ENCODE results near the gene MKNK2. TPM values are rescaled to one million over a fixed set of nuclear protein-coding genes. Genes with fewer than 3 reads are reported as not detected.
A peak's percentile ranks its signal among the peaks of the same experiment; 100 is the strongest.

Gene MKNK2
- total RNA-seq, 1 experiment from 2014 or later = 33.9 TPM

DNA sequence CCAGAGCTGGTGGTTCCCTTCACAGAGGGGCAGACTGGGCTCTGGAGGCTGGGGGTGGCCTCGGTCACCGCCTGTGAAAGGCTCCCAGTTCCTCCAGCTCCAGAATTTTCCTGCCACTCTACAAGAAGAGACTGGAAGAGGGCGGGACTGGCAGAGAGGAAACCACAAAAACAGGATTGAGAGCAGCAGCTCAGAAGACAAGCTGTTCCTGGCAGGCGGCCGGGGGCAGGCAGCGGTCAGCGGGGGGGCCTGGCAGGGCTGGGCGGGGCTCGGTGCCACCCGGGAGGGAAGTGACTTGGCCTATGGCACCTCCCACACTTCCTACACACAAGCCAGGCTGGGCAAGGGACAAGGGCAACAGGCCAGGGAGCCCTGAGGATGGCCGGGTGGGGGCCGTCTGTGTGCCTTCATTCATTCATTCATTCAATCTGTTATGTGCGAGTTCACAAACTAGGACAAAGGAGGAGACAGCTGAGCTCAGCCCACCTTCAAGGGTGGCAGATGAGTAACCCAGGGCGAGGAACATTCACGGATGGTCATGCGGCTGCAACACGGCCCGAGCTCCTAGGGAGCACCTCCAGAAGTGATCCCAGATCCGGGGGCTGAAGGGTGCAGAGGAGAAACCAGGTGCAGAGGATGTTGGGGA is 18.6 kb downstream of the MKNK2 start:
- peak; percentile 96 for DNase-seq (ENCODE audit: low spot score)

DNA sequence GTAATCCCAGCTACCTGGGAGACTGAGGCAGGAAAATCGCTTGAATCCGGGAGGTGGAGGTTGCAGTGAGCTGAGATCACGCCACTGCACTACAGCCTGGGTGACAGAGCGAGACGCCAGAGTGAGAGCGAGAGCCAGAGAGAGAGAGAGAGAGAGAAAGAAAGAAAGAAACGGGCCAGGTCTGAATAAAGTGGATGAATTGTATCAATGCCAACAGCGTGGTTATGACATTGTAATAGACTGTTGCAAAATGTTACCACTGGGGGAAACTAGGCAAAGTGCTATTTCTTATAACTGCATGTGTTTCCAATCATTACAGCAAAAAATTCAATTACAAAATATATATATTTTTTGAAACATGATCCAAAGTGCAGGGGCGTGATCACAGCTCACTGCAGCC is 23.7 kb downstream of the MKNK2 start:
- DNase-seq (ENCODE audit: low spot score) = no peak

DNA sequence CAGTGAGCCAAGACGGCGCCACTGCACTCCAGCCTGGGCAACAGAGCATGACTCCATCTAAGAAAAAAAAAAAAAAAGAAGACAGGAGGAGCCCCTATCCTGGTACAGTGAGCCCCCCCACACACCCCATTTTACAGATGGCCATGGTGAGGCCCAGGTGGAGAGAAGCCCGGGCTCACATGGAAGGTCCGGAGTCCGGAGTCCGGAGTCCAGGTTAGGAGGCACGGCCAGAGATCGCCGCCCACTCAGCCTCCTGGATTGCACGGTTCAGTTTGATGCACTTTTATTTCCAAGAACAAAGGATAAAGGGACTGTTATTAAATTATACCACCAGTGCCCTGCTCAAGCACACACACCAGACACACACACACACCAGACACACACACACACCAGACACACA is 24.3 kb downstream of the MKNK2 start:
- DNase-seq (ENCODE audit: low spot score) = no peak

DNA sequence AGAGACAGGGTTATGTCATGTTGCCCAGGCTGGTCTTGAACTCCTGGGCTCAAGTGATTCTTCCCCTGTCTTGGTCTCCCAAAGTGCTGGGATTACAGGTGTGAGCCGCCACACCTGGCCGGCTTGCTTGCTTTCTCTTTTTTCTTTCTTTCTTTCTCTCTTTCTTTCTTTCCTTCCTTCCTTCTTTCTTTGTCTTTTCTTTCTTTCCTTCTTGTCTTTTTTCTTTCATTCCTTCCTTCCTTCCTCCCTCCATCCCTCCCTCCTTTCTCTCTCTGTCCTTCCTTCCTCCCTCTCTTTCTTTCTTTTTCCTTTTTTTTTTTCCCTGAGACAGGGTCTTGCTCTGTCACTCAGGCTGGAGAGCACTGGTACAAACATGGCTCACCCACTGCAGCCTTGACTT is 28.8 kb downstream of the MKNK2 start:
- no peak for DNase-seq (ENCODE audit: low spot score)

DNA sequence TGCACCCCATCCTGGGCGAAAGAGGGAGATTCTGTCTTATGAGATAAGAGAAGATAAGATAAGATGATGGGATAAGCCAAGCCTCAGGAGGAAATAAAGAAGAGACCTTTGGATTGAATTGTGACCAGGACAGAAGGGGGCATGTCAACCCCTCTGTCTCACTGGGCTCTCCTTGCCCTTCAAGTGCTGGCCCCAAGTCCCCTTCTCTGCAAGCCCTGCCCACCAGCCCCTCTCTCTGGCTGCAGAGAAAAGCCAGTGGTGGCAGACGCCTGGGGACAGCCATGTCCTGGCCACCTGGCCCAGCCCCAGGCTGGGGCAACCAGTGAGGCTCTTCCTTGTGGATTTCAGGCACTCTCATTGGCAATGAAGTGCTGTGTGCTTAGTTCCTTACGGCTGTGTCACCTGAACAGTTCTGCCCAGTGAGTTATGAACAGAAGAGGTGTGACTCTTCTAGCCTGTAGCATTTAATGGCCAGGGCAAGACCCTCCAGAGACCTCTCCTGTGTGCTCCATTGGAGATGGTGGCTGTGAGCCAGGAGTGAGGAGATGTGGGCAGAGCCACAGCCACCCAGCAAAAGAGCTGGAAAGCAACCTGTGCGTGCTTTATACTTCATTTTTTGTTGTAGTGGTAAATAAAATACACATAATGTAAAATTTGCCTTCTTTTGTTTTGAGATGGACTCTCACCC is 29.4 kb downstream of the MKNK2 start:
- no peak for DNase-seq (ENCODE audit: low spot score)

DNA sequence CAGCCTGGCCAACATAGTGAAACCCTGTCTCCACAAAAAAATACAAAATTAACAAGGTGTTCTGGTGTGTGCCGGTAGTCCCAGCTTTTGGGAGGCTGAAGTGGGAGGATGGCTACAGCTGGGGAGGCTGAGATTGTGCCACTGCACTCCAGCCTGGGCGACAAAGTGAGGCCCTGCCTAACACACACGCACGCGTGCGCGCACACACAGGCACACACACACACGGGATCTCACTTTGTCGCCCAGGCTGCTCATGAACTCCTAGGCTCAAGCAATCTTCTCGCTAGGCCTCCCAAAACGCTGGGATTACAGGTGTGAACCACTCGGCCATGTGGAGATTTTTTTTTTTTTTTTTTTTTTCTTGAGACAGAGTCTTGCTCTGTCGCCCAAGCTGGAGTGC is 32.3 kb downstream of the MKNK2 start:
- DNase-seq (ENCODE audit: low spot score) = no peak

DNA sequence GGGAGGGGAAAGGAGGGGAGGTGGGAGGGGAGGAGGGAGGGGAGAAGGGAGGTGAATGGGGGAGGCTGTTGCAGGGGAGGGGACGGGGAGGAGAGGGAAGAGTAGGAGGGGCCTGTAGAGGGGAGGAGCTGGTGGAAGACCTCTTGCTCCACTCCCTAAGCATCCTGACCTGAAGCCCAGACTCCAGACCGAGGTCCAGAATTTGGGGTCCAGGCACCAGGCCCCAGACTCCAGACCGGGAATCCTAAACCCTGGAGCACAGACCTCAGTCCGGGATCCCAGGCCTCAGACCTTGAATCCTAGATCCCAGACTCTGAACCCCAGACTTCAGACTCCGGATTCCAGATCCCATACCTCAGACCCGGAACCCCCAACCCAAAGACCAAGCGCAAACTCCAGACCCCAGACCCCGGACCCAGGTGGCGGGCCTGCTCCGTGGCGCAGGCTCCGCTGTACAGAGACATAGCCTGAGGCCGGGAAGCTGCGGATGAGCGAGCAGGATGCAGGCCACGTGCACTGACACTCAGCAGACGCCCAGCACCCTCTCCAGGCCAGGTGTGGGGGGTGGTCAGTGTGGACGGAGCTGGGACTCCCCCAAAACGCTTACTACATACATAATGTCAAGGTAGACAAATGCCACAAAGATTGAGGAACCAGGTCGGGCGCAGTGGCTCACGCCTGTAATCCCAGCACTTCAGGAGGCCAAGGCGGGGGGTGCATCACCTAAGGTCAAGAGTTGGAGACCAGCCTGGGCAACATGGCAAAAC is 34.8 kb downstream of the MKNK2 start:
- DNase-seq (ENCODE audit: low spot score) = peak; percentile 62

DNA sequence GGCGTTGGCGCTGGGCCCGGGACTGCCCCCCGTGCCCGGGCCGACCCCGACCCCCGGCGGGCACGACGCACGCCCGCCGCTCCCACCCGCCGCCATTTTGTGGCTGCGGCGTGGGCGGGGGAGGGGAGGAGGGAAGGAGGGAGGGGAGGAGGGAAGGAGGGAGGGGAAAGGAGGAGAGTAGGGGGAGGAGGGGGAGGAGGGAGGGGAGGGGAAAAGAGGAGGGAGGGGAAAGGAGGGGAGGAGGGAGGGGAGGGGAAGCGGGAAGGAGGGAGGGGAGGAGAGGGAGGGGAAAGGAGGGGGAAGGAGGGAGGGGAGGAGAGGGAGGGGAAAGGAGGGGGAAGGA is 35.5 kb downstream of the MKNK2 start, which contains the start of gene BTBD2:
BTBD2 (minus strand) TSS at position 107 of the 343 bp plus-strand sequence; CDS start at position 96, 11 bp downstream.
- peak; percentile 39 for DNase-seq (ENCODE audit: low spot score)

DNA sequence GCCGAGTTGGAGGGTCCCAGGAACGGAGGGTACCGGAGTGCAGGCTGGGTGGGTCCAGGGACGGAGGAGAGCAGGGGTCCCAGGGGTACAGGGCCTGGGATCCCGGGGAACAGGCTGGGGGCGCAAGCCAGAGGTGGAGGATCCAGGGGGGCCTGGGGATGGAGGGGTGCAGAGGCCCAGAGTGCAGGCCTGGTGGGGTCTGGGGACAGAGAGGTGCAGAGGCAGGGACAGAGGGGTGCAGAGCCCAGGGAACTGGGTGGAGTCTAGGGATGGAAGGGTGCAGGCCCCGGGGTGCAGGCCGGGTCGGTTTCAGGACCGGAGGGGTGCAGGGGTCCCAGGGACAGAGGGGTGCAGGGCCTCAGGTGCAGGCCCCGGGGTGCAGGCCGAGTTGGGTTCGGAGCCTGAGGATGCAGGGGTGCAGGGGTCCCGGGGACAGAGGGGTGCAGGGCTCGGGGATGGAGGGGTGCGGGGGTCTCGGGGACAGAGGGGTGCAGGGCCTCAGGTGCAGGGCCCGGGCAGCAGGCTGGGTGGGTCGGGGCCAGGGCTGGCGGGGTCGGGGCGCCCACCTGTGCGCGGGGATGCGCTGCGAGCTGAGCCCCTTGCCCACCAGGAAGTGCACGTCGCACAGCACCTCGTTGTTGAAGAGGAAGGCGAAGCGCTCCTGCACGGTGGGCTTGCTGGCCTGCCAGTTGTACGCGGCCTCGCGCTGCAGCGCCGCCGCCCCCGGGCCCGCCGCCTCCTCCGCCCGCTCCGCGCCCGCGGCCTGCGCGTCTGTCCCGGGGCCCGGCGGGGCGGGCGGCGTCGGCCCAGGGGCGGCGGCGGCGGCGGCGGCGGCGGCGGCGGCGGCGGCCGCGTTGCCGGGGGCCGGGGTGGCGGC is 36.1 kb downstream of the MKNK2 start:
- DNase-seq (ENCODE audit: low spot score) = no peak

DNA sequence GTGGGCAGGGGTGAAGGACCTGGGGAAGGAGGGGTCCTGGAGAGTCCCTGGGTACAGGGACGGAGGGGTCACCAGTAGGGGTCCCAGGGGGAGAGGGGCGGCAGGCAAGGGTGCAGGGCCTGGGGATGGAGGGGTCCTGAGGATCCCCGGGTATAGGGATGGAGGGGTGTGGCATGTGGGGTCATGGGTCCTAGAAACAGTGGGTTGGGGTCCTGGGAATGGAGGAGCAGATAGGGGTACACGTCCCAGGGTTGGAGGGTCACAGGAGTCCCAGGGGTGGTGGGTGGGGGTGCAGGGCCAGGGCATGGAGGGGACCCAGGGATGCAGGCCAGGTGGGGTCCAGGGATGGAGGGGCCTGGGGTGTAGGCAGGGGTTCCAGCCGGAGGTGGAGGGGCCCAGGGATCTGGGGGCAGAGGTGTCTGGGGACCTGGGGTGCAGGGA is 36.9 kb downstream of the MKNK2 start:
- DNase-seq (ENCODE audit: low spot score) = no peak

DNA sequence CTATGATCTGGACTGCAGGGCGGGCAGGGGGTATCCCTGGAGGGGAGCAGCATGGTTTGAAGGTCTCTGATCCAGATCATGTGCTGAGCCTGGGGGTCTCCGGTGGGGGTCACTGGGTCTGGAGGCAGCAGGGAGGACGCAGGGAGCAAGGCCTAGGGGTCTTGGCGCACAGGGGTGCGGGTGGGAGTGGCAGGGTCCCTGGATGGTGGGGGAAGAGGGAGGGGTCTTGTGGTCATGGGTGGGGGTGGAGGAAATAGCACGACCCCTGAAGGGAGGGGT is 37.4 kb downstream of the MKNK2 start:
- DNase-seq (ENCODE audit: low spot score) = no peak

DNA sequence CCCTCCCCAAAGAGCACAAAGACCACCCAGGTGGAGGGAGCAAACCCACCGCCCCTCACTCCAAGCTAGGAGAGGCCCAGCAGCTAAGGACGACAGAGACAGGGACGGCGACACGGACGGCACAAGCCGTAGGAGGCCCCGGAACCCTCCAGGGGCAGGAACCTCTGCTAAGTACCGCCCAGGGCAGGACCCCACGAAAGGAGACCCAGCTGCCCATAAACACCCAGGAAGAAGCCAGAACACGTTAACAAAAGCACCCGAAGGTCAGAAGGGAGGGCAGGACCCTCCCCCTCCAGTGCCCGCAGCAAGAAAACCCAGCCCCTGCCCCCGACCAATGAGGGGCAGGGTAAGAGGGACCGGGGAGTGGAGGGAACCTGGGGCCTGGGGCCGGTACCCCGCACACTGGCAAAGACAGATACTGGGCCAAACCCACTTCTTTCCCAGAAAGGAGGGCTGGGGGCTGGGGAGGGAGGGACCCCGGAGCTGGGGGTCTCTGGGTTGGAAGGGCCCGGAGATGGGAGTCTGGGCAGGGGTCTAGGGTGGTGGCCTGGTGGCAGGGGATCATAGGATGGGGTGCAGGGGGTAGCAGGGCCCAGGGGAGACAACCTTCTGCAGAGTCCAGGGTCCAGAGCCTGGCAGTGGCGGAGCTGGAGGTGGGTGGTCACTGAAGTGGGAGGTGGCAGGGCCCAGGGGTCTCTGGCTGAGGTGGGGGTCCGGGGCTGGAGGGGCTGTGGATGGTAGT is 37.9 kb downstream of the MKNK2 start:
- no peak for DNase-seq (ENCODE audit: low spot score)

DNA sequence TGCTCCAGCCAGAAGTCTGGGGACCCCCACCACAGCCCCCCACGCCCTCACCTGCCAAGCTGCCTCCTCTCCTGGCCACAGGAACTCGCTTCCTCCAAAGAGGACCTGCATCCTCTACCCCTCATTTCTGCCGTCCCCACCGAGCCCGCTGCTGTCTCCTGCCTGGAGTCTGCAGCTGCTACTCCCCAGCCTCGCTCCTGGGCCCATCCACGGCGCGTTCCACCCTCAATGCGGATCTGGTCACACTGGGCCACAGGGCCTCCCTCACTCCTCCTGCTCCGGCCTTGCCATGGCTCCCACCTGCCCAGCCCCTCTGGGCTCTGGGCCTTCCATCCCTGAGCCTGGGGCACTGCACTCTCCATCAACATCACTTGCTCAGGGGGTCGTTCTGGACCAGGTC is 39.9 kb downstream of the MKNK2 start:
- no peak for DNase-seq (ENCODE audit: low spot score)

DNA sequence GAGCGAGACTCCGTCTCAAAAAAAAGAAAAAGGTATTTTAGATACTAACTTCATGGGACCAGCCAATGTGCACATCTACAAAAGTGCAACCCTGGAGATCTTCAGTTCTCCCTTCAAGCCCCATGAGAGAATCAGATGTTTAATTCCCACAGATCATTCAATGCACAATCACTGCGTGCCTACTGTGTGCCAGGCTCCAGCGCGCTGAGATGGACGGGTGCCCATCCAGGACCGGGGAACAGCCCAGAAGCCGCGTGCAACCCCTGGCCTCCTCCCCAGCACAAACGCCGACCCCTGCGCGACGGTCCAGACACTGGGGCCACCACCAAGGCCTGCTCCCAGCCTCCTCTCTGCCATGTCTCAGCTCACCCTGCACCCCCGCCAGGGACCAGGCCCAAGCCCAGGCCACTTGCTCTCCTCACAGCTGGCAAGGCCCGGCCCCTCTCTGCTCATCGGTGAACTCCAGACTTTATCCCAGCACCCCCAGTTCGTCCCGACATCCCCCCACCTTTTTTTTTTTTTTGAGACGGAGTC is 40.8 kb downstream of the MKNK2 start:
- DNase-seq (ENCODE audit: low spot score) = no peak

DNA sequence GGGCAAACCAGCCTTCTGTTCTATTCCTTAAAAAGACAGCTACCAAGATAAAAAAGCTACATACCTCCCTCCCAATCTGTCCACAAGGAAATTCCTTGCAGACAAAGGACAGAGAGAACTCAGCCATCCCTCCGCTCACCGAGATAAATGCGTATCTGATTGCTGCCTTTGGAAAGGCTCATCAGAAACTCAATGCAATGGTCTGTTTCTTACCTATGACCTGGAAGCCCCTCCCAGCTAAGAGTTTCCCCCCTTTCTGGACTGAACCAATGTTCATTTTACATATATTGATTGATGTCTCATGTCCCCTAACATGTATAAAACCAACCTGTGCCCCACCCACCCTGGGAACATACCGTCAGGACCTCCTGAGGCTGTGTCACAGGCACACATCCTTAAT is 47.2 kb downstream of the MKNK2 start:
- no peak for DNase-seq (ENCODE audit: low spot score)

DNA sequence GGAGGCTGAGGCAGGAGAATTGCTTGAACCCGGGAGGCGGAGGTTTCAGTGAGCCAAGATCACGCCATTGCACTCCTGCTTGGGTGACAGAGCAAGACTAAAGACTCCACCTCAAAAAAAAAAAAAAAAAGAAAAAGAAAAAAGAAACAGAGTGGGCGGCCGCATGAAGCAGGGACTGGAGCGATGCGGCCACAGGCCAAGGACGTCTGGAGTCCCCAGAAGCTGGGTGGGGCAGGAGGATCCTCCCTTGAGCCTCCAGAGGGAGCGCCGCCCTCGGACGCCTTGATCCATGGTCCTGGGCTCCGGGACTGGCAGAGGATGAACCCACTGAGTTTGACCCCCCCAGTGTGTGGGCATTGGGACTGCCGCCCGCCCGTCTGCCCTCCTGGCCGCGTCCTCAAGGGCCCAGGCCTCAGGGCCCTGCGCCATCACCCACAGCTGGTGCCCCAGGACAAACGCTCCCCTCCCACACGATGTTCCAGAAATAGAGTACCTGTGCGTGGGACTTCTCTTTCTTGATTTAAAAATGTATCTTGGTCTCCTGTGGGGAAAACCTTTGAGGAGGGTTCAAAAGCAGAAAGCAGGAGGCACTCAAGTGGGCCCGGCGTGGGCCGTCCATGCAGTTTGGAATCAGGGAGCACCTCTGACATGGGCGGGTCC is 51.1 kb downstream of the MKNK2 start:
- DNase-seq (ENCODE audit: low spot score) = no peak

DNA sequence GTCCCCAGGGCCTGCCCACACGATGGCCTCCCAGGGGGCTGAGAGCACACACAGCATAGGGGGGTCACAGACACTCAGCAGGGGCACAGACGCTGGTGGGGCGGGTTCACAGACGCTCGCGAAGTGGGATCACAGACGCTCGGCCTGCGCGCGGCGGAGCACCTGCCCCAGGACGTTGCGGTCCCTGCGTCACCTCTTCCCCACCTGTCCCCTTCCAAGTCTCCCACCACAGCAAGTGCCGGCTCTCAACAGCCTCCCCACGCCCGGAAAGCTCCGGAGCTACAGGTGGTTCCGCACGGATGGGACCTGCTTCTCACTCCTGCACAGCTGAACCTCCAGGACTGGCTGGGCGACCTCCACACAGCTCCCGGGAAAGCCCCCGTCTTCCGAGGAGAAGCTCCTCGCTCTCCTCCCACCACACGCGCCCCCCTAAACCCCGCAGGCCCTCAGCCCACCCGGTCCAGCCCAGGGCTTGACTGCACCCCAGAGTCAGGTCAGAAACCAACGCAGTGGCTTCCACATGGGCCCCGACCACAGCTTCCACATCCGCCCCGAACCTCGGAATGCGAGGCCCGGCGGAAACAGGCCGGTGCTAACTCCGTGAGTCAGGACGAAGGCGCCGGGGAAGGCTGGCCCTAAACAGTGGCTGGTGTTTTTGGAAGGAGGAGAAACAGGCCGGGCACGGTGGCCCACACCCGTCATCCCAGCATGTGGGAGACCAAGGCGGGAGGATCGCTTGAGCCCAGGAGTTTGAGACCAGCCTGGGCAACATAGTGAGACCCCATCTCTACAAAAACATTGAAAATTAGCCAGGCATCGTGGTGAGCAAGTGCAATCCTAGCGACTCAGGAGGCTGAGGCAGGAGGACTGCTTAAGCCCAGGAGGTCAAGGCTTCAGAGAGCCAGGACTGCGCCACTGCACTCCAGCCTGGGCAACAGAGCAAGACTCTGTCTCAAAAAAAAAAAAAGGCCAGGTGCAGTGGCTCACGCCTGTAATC is 52.0 kb downstream of the MKNK2 start:
- no peak for DNase-seq (ENCODE audit: low spot score)

DNA sequence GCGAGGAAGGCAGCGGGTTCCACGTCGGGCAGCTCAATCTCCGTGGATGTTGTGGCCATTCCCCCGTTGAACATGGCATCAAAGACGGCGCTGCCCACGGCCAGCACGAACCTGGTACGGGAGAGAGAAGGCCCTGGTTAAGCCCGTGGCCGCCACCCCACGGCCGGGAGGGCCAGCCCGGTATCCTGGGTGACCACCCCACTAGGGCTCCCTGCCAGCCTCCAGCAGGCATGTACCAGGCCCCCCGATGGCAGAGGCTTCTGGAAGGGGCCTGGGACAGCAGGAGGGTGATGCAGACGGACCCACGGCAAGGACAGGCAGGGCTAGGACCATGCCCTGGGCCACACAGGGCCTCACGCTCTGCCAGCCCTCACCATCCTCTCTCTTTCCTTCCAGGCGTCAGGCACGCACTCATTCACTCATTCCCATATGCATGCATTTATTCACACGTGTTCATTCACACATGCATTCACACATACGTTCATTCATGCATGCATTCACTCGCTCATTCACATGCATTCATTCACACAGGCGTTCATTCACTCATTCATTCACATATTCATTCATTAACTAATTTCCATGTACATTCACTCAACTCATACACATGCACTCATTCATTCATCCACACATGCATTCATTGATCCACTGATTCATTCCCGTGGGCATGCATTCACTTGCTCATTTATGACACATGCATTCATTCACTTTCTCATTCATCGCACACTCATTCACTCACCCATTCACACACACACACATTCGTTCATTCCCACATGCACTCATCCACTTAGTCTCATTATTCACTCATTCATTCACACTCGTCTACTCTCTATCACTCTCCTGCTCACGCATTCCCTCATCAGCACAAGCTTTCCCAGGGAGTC is 53.5 kb downstream of the MKNK2 start:
- DNase-seq (ENCODE audit: low spot score) = no peak
